ENCODE data around the gene CSRP1.
A peak's percentile ranks its signal among the peaks of the same experiment; 100 is the strongest.
"Not testable (repeated sequence)": the region's sequence is repeated elsewhere in the genome, so short reads cannot be mapped to it uniquely, and the experiment has no call there.

CSRP1 gene

DNA sequence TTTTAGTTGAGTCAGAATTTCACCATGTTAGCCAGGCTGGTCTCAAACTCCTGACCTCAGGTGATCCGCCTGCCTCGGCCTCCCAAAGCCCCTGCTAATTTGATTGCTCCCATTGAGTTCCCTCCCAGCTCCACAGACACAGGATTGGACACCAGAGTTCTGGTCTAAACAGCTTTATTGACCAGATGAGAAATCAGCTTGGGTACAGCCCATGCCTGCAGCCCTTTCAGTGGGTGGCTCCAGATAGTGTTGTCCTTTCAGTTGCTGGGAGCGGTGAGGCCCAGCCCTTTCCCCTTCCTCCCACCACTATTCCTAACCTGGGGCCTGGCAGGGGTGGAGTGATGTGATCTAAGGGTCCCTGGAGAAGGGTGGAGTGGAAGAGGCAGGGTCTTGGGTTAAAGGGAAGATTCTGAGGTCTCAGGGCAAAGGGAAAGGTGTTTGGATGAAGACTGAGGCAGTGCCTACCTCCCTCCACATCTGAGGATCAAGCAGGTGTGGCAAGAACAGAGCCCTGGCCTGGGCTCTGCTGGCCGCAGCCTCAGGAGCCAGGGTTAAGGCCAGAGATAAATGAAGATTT, 23.5 kb downstream of the CSRP1 start:
- Histone ChIP-seq H3K4me3 (ENCODE audit: low read length in 2 of 2) (no peak overlapping the region), H3K9me3 (ENCODE audit: control insufficient read depth in 2 of 2, low read length in 2 of 2) (no peaks in the 10 kb centered on the region), H3K4me1 (ENCODE audit: control insufficient read depth, insufficient read depth, low read length) (peaks cover 52% of the 10 kb centered on the region), H3K9ac (ENCODE audit: low read length in 2 of 2) (no peak overlapping the region), H3K27me3 (ENCODE audit: control insufficient read depth in 1 of 2, insufficient read depth in 2 of 2, low read length in 2 of 2) (no peaks in the 10 kb centered on the region), H3K27ac (ENCODE audit: low read length) (peak overlapping the region; percentile 100), H3K36me3 (ENCODE audit: control insufficient read depth in 2 of 2, insufficient read depth in 2 of 2, low read length in 2 of 2) (peaks cover 50 to 52% of the 10 kb centered on the region in 2 donors)

DNA sequence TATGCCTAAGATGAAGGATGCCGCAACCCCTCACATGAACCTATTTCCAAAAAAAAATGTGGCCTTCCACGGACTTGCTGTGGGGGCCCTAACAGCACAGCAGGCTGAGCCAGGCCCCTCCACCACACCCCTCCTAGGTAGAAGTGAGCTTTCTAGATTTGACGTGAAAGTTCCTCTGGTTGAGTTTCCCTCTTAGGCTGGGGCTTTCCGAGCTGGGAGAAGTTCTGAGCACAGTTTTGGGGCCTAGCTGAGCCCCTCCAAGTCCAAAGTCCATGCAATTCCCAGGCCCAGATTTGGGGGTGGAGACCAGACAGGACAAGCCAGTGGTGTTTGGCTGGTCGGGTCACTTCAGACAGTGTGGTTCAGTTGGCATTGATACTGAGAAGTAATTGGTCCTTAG, 24.2 kb downstream of the CSRP1 start:
- H3K4me1 ChIP-seq (ENCODE audit: control insufficient read depth, insufficient read depth, low read length): peaks cover 45% of the 10 kb centered on the region

DNA sequence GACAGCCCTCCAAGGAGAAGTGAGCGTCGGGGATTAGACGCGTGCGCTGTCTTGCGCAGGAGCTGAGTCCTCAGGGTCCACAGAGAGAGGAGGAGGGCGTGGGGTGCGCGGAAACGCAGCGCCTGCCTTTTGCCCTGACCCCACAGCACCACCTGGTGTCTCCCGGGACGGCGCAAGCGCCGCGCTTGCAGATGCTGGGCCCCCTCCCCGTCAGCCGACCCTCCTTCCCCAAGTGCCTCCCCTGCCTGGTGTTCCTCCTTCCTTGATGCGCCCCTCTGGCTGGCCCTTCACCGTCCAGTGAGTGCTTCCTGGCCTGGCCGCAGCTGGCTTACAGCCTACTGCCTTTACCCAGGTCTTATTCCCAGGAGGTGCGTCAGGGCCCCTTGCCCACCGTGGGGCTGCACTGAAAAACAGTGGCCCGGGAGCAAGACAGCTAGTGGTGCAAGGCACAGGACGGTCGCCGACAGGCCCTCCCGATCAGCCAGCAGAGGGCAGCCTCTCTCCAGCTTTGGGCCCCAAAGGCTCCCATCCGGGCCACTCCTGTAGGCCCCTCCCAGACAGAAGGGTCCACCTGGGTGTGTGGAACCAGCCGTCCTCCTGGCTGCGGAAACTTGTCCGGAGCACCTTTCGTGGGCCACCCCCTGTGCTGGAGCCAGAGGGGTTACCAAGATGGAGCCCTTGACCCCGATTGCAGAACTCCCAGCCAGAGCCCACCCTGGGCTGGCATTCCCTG, 25.0 kb downstream of the CSRP1 start:
- Histone ChIP-seq H3K27ac (ENCODE audit: low read length) (peak overlapping the region; percentile 100), H3K9ac (ENCODE audit: low read length in 2 of 2) (peak overlapping the region in 1 of 2 donors; percentile 55), H3K4me1 (ENCODE audit: control insufficient read depth, insufficient read depth, low read length) (peaks cover 41% of the 10 kb centered on the region), H3K9me3 (ENCODE audit: control insufficient read depth in 2 of 2, low read length in 2 of 2) (no peaks in the 10 kb centered on the region), H3K27me3 (ENCODE audit: control insufficient read depth in 1 of 2, insufficient read depth in 2 of 2, low read length in 2 of 2) (no peaks in the 10 kb centered on the region), H3K36me3 (ENCODE audit: control insufficient read depth in 2 of 2, insufficient read depth in 2 of 2, low read length in 2 of 2) (peaks cover 35 to 37% of the 10 kb centered on the region in 2 donors), H3K4me3 (ENCODE audit: low read length in 2 of 2) (peak overlapping the region in 1 of 2 donors; percentile 67)

More for the DNA sequence above, 24.2 kb downstream of the CSRP1 start:
- Histone ChIP-seq H3K36me3 (ENCODE audit: control insufficient read depth in 2 of 2, insufficient read depth in 2 of 2, low read length in 2 of 2) (peaks cover 43 to 45% of the 10 kb centered on the region in 2 donors), H3K9ac (ENCODE audit: low read length in 2 of 2) (peak overlapping the region in 1 of 2 donors; percentile 51), H3K9me3 (ENCODE audit: control insufficient read depth in 2 of 2, low read length in 2 of 2) (no peaks in the 10 kb centered on the region), H3K27ac (ENCODE audit: low read length) (peak overlapping the region; percentile 100), H3K27me3 (ENCODE audit: control insufficient read depth in 1 of 2, insufficient read depth in 2 of 2, low read length in 2 of 2) (no peaks in the 10 kb centered on the region), H3K4me3 (ENCODE audit: low read length in 2 of 2) (no peak overlapping the region)

DNA sequence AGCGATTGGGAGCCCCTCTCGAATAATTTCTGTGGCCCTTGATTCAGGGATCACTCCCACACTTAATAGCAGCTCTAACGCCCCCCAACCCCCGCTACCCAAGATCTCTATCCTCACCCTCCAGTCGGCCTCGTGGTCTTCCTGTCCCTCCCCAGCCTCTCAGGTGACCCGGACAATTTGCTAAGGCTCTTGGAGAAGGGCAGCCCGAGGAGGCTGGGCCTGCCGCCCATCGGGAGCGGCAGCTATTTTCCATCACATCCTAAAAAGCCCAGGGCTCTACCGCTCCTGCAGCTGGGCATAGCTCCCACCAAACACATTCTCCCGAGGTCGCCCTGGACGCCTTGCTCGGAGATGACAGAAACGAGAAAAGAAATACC, 25.9 kb downstream of the CSRP1 start:
- Histone ChIP-seq H3K4me1 (ENCODE audit: control insufficient read depth, insufficient read depth, low read length) (peaks cover 37% of the 10 kb centered on the region), H3K36me3 (ENCODE audit: control insufficient read depth in 2 of 2, insufficient read depth in 2 of 2, low read length in 2 of 2) (peaks cover 27 to 28% of the 10 kb centered on the region in 2 donors), H3K27ac (ENCODE audit: low read length) (peak overlapping the region; percentile 100), H3K4me3 (ENCODE audit: low read length in 2 of 2) (peak overlapping the region; percentile 13 to 67), H3K9ac (ENCODE audit: low read length in 2 of 2) (peak overlapping the region; percentile 24 to 58), H3K27me3 (ENCODE audit: control insufficient read depth in 1 of 2, insufficient read depth in 2 of 2, low read length in 2 of 2) (no peaks in the 10 kb centered on the region), H3K9me3 (ENCODE audit: control insufficient read depth in 2 of 2, low read length in 2 of 2) (no peaks in the 10 kb centered on the region)

DNA sequence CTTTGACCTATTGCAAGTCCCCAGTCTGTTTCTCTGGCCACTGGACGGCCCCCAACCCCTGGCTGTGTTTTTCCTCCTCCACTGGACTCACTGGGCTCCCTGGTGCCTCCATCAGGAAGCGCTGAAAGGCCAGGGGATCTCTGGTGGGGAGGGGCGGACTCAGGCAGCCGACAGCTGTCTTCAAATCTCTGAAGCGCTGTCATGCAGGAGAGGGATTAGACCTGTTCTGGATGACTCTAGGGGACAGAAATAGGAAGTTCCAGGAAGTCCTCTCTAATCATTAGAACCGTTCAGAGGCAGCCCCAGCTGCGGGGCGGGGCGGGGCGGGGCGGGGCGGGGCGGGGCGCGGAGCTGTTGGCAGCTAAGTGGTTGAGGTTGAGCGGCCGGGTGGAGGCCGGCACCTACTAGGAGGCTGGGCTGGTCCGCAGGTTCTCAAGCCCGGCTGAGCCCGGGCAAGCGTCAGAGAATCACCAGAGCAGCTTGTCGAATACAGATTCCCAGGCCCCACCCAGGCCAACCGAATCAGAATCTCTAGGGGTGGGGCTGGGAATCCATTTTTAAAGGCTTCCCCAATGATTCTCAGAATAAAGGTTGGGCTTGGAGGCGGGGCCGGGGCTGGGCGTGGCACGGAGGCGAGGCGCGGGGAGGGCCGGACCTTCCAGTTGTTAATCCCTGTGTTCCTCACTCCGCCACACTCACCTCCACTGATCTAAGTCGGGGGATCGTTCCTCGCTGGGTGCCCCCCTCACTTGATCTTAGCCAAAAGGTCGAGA, 26.5 kb downstream of the CSRP1 start:
- Histone ChIP-seq H3K27ac (ENCODE audit: low read length) (peak overlapping the region; percentile 100), H3K9me3 (ENCODE audit: control insufficient read depth in 2 of 2, low read length in 2 of 2) (no peaks in the 10 kb centered on the region), H3K9ac (ENCODE audit: low read length in 2 of 2) (peak overlapping the region; percentile 24 to 58), H3K36me3 (ENCODE audit: control insufficient read depth in 2 of 2, insufficient read depth in 2 of 2, low read length in 2 of 2) (peaks cover 21 to 22% of the 10 kb centered on the region in 2 donors), H3K4me1 (ENCODE audit: control insufficient read depth, insufficient read depth, low read length) (peaks cover 33% of the 10 kb centered on the region), H3K4me3 (ENCODE audit: low read length in 2 of 2) (peak overlapping the region; percentile 13 to 67), H3K27me3 (ENCODE audit: control insufficient read depth in 1 of 2, insufficient read depth in 2 of 2, low read length in 2 of 2) (no peaks in the 10 kb centered on the region)

DNA sequence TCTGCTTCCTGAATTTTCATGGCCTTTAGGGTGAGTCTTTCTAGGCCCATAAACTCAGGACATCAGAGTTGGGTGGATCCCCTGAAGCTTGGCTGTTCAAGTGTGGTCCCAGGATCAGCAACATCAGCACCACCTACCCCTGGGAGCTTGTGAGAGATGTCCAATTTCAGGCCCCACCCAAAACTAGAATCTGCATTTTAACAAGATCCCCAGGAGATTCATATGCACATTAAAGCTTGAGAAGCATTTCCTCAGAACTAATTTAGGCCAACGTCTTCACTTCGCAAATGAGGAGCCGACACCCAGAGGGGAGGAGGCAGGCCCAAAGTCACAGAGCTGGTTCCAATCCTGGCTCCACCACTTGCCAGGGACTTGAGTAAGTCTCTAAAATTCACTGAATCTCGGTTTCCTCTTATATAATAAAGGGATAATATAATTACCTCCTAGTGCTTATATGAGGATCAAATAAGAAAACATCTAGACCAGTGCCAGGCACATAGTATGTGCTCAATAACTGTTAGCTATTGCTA, 27.7 kb downstream of the CSRP1 start:
- peak overlapping the region; percentile 100 for H3K27ac ChIP-seq (ENCODE audit: low read length)
- H3K4me3 ChIP-seq (ENCODE audit: low read length in 2 of 2): no peak overlapping the region
- no peak overlapping the region for H3K9ac ChIP-seq (ENCODE audit: low read length in 2 of 2)
- H3K9me3 ChIP-seq (ENCODE audit: control insufficient read depth in 2 of 2, low read length in 2 of 2): no peaks in the 10 kb centered on the region
- peaks cover 32% of the 10 kb centered on the region for H3K4me1 ChIP-seq (ENCODE audit: control insufficient read depth, insufficient read depth, low read length)
- no peaks in the 10 kb centered on the region for H3K27me3 ChIP-seq (ENCODE audit: control insufficient read depth in 1 of 2, insufficient read depth in 2 of 2, low read length in 2 of 2)
- peaks cover 10% of the 10 kb centered on the region in 2 donors for H3K36me3 ChIP-seq (ENCODE audit: control insufficient read depth in 2 of 2, insufficient read depth in 2 of 2, low read length in 2 of 2)

DNA sequence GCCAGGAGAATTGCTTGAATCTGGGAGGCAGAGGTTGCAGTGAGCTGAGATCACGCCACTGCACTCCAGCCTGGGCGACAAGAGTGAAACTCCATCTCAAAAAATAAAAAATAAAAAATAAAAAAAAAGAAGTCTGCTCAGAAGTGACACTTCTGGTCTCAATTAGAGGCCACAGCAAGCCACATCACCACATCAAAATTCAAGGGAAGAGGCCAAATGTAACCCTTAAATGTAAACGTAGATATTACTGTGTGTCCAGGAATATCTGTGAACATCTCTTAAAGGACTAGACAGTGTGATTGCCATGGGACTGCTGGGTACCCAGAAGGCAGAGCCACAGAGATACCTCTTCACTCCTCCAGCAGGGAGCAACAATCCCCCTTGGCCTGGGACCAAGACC, 28.3 kb downstream of the CSRP1 start:
- not testable (repeated sequence) for H3K4me3 ChIP-seq (ENCODE audit: low read length in 2 of 2); H3K27me3 ChIP-seq (ENCODE audit: control insufficient read depth in 1 of 2, insufficient read depth in 2 of 2, low read length in 2 of 2); H3K9ac ChIP-seq (ENCODE audit: low read length in 2 of 2); H3K9me3 ChIP-seq (ENCODE audit: control insufficient read depth in 2 of 2, low read length in 2 of 2); H3K36me3 ChIP-seq (ENCODE audit: control insufficient read depth in 2 of 2, insufficient read depth in 2 of 2, low read length in 2 of 2); H3K27ac ChIP-seq (ENCODE audit: low read length)
- H3K4me1 ChIP-seq (ENCODE audit: control insufficient read depth, insufficient read depth, low read length): peaks cover 32% of the 10 kb centered on the region

DNA sequence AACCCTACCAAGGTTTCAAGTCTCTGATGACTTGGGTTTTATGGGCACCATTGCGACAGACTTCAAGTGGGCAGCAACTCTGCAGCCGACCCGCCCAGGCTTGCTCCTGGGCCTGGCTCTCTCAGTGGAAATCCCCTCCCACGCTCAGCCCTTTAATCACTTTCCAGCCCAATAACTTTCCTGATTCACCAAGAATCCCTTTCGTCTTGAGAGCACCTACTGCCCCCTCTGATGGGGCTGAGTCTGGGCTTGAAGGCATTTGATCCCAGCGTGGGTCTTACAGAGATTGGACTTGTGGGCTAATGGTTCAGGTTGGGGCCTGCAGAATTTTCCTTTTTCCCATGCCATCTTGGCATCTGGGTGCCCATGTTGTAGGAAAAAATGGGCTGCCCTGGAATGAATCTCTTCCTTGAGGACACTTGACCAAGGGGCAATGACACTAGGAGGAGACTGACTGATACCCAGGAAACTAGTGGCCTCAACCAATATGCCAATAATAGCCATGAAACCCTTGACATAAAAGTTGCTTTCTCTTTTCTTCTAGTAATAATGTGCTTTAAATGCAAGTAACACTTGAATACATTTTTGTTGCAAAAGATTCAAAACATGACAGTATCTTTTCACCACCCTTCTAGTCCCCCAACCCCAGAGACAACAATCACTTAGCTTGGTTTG, 30.1 kb downstream of the CSRP1 start:
- Histone ChIP-seq H3K9me3 (ENCODE audit: control insufficient read depth in 2 of 2, low read length in 2 of 2) (no peaks in the 10 kb centered on the region), H3K4me1 (ENCODE audit: control insufficient read depth, insufficient read depth, low read length) (peaks cover 19% of the 10 kb centered on the region), H3K9ac (ENCODE audit: low read length in 2 of 2) (no peak overlapping the region), H3K27me3 (ENCODE audit: control insufficient read depth in 1 of 2, insufficient read depth in 2 of 2, low read length in 2 of 2) (no peaks in the 10 kb centered on the region), H3K36me3 (ENCODE audit: control insufficient read depth in 2 of 2, insufficient read depth in 2 of 2, low read length in 2 of 2) (no peaks in the 10 kb centered on the region), H3K4me3 (ENCODE audit: low read length in 2 of 2) (no peak overlapping the region), H3K27ac (ENCODE audit: low read length) (no peak overlapping the region)

DNA sequence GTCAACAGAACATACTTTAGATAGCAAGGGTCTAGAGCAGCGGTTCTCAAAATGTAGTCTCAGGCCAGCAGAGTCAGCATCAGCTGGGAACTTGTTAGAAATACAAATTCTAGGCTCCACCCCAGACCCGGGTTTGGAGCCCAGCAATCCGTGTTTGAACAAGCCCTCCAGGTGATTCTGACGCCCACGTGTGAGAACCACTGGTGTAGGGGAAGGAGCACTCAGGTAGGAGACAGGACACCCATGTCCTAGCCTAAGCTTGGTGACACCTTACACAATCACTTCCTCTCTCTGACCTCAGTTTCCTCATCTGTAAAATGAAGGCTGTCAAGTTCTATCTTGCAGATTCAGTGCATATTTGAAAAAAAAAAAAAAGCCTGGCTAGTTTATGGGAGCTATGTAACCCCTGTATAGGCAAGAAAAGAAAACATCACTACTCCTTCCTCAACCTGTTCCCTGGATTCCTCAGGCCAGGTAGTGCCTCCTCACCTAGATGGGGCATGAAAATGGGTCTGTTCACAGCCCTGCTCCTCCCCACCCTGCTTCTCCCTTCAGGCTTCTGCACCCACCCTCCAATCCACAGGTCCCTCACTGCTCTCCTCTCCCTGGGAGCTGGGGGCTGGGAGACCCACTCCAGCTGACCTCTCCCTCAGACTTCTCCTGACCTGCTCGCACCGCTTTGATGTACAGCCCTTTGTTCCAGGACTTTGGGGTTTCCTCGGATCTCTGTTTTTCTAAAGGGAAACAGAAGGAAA, 30.8 kb downstream of the CSRP1 start:
- no peak overlapping the region for H3K9ac ChIP-seq (ENCODE audit: low read length in 2 of 2)
- H3K9me3 ChIP-seq (ENCODE audit: control insufficient read depth in 2 of 2, low read length in 2 of 2): no peaks in the 10 kb centered on the region
- H3K36me3 ChIP-seq (ENCODE audit: control insufficient read depth in 2 of 2, insufficient read depth in 2 of 2, low read length in 2 of 2): no peaks in the 10 kb centered on the region
- no peak overlapping the region for H3K4me3 ChIP-seq (ENCODE audit: low read length in 2 of 2)
- peaks cover 14% of the 10 kb centered on the region for H3K4me1 ChIP-seq (ENCODE audit: control insufficient read depth, insufficient read depth, low read length)
- no peaks in the 10 kb centered on the region for H3K27me3 ChIP-seq (ENCODE audit: control insufficient read depth in 1 of 2, insufficient read depth in 2 of 2, low read length in 2 of 2)
- no peak overlapping the region for H3K27ac ChIP-seq (ENCODE audit: low read length)

DNA sequence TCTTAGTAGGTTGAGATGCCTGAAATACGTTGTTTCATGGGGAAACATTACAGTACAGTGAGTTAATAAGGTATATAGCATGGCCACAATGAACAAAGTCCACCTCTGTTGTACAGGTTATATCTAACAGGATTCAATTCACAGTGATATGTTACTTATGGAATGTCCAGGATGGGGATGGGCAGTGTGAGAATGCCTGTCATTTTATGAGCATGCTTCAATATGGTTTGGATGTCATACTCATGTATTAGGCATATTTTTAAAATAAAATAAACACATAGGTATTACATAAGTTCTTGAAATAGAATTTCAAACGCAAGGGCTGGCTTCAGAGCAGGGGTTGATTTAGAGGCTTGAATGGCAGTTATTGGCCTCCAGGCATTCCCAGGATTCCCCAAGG, 31.8 kb downstream of the CSRP1 start:
- H3K4me3 ChIP-seq (ENCODE audit: low read length in 2 of 2): no peak overlapping the region
- H3K9ac ChIP-seq (ENCODE audit: low read length in 2 of 2): no peak overlapping the region
- H3K4me1 ChIP-seq (ENCODE audit: control insufficient read depth, insufficient read depth, low read length): peaks cover 8% of the 10 kb centered on the region
- H3K27ac ChIP-seq (ENCODE audit: low read length): no peak overlapping the region
- no peaks in the 10 kb centered on the region for H3K9me3 ChIP-seq (ENCODE audit: control insufficient read depth in 2 of 2, low read length in 2 of 2)
- H3K27me3 ChIP-seq (ENCODE audit: control insufficient read depth in 1 of 2, insufficient read depth in 2 of 2, low read length in 2 of 2): no peaks in the 10 kb centered on the region
- H3K36me3 ChIP-seq (ENCODE audit: control insufficient read depth in 2 of 2, insufficient read depth in 2 of 2, low read length in 2 of 2): no peaks in the 10 kb centered on the region

All from stomach smooth muscle (tissue), 2 donors.